Measurements from ENCODE around the gene DAGLB.

DAGLB gene

DNA sequence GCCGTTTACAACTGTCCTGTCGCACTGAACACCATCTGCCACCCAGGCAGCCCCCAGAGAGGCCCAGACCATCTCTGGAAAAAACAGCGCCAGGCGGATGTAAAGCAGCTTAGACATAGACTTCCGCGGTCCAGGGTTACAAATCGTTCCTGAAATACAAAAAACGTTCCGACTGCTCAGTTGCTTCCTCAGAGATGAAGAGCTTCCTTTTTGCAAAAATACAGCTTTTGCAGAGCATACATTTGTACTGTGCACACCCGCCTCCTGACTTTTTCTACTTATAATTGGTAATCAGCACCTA lies 11.4 kb downstream of the DAGLB start:
- Mint-ChIP-seq H3K4me3 (no peak overlapping the region), H3K36me3 (ENCODE audit: insufficient read depth) (peaks cover 25% of the 10 kb centered on the region), H3K9me3 (no peaks in the 10 kb centered on the region), H3K4me1 (peaks cover 17% of the 10 kb centered on the region), H3K27me3 (no peaks in the 10 kb centered on the region), H3K27ac (ENCODE audit: low read depth) (no peak overlapping the region)
- DNase-seq (ENCODE audit: low spot score in 2 of 2) (no peak), ATAC-seq (replicated peaks; ENCODE audit: extremely low read depth, poor library complexity, severe bottlenecking) (no peak)

DNA sequence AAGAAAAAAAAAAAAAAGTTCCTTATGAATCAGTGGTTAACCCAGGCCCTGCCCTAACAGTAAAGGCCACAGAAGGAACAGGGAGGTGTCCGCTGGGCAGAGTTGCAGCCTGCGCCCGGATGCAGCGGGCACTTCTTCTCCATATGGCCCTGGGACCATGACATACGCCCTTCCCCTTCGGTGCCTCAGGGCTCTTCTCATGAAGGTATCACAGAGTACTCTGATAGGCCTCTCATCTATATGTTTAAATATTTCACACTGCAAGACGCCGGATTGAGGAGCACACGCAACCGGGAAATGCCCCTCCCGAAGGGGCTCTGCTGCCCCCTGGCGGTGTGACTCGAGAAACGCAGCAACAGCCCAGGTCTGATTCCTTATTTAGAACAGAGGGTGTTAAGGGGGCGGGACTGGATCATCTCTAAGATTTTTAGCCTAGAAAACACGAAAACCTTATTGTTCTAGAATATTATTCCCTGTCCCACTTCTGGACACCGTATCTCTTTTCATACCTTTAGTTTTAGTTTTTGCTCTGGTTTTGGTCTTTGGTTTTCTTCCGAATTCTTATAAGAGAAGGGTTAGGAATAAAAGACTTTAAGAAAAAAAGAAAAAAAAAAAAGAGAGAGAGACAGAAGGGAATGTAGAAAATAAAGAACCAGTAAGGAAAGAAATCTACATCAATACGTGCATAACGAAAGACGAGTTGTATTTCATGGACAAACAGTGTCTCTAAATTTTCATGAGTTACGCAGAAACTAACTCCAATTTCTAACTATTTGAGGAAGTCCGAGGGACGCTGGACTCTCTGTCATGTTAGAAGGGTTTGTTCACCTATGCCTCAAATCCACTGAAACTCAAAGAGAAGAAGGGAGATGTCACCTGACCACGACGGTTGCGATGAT lies 12.0 kb downstream of the DAGLB start:
- DNase-seq (ENCODE audit: low spot score in 2 of 2) (peak; percentile 76 to 85), ATAC-seq (replicated peaks; ENCODE audit: extremely low read depth, poor library complexity, severe bottlenecking) (peak; percentile 88)
- peaks cover 25% of the 10 kb centered on the region for H3K36me3 Mint-ChIP-seq (ENCODE audit: insufficient read depth)
- no peaks in the 10 kb centered on the region for H3K9me3 Mint-ChIP-seq
- H3K4me3 Mint-ChIP-seq, result peak overlapping the region; percentile 25
- peaks cover 17% of the 10 kb centered on the region for H3K4me1 Mint-ChIP-seq
- H3K27me3 Mint-ChIP-seq, result no peaks in the 10 kb centered on the region
- no peak overlapping the region for H3K27ac Mint-ChIP-seq (ENCODE audit: low read depth)

DNA sequence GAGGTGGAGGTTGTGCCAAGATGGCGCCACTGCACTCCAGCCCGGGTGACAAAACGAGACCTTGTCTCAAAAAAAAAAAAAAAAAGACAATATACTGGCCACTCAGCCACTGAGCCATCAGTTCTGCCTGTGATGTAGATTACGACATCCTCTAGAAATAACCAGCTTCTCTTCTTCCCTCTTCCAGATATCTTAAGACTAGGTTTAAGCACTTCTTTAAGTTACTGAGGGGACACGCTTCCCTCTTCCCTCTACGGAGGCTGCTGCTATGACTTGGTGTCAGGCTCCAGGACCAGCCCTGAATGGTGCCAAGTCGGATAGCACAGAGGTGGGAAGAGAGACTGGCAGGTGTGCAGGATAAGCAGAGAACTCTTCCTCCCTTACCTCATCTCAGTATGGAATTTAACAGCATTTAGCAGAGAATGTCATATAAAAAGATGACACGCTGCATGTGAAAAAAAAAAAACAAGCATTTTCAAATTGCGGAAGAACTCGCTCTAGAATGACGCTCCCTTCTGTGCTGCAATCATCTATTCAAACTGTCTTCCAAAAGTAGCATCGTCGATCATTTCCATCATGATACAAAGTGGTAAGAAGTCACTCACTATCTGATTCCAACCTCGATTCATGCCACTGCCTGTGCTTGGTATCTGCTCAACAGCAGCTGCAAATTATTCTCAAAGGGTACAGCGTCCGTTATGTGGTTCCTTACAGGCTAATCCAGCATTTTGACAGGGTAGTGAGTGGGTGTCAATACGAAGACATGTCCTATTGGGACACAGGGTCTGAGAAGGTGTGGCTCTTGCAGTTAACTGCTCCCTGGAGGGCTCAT lies 13.8 kb downstream of the DAGLB start:
- H3K4me3 Mint-ChIP-seq, result no peak overlapping the region
- peak overlapping the region; percentile 35 for H3K27ac Mint-ChIP-seq (ENCODE audit: low read depth)
- no peaks in the 10 kb centered on the region for H3K9me3 Mint-ChIP-seq
- H3K4me1 Mint-ChIP-seq, result peaks cover 17% of the 10 kb centered on the region
- no peaks in the 10 kb centered on the region for H3K27me3 Mint-ChIP-seq
- ATAC-seq (replicated peaks; ENCODE audit: extremely low read depth, poor library complexity, severe bottlenecking) (no peak), DNase-seq (ENCODE audit: low spot score in 2 of 2) (no peak)
- peaks cover 19% of the 10 kb centered on the region for H3K36me3 Mint-ChIP-seq (ENCODE audit: insufficient read depth)

DNA sequence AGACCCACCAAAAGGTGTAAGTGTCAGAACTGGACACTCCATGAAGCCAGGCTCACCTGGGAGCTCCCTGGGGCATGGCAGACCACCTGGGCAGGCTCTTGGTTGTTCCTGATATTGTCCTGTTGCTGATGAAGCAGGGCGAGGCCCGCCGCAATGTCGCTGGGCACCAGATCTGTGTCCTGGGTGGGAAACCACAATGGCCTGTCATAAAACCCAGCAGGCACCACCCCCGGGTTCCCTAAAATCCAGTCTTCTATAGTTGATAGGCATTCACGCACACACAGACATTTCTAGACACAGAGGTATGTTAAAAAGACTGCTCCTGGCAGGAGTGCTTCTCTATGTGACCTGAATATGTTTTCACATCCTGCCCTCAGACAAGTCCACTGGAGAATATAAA lies 15.0 kb downstream of the DAGLB start:
- Mint-ChIP-seq H3K9me3 (no peaks in the 10 kb centered on the region), H3K4me3 (no peak overlapping the region), H3K36me3 (ENCODE audit: insufficient read depth) (peaks cover 23% of the 10 kb centered on the region), H3K27me3 (no peaks in the 10 kb centered on the region), H3K4me1 (peaks cover 17% of the 10 kb centered on the region), H3K27ac (ENCODE audit: low read depth) (no peak overlapping the region)
- no peak for ATAC-seq (replicated peaks; ENCODE audit: extremely low read depth, poor library complexity, severe bottlenecking)
- DNase-seq (ENCODE audit: low spot score in 2 of 2), result no peak

DNA sequence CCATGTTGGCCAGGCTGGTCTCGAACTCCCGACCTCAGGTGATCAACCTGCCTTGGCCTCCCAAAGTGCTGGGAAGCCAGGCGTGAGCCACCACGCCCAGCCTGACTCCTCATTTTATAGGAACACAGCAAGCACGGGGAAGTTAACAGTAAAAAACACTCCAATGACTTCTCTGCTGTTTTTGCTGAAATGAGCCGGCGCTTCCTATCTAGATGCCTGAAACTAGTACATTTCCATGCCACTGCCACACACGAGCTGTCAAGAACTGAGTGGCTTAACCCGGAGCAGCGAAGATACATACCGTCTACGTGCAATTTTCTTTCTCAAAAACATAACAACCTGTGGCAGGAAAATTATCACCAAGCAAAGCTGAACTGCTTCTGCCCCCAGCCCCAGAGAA lies 16.8 kb downstream of the DAGLB start:
- no peak for DNase-seq (ENCODE audit: low spot score in 2 of 2)
- Mint-ChIP-seq H3K36me3 (ENCODE audit: insufficient read depth) (peaks cover 28% of the 10 kb centered on the region), H3K27me3 (no peaks in the 10 kb centered on the region), H3K4me1 (peaks cover 12% of the 10 kb centered on the region), H3K9me3 (no peaks in the 10 kb centered on the region), H3K27ac (ENCODE audit: low read depth) (no peak overlapping the region), H3K4me3 (no peak overlapping the region)
- no peak for ATAC-seq (replicated peaks; ENCODE audit: extremely low read depth, poor library complexity, severe bottlenecking)

DNA sequence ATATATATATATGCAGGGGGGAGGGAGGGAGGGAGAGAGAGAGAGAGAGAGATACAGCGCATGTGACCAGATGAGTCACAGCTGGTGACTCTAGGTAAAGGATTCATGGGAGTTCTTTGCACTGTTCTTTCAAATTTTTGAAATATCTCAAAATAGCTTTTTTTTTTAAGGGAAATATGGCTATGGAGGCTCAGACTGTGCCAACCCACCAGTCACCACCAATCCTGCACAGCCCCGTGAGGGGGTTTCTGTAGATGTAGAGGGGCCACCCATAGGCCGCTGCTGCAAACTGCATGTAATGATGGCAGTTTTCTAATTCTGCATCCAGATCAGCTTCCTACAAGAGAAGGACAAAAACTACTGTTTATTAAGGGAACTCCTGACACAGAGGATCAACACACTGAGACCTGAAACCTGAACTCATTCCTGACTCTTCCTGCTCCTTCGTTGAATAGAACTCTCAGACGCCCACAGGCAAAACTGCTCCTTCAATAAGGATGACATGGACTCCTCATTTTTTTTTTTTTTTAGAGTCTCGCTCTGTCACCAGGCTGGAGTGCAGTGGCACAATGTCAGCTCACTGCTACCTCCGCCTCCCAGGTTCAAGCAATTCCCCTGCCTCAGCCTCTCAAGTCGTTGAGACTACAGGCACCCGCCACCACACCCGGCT lies 17.3 kb downstream of the DAGLB start:
- no peak overlapping the region for H3K4me3 Mint-ChIP-seq

DNA sequence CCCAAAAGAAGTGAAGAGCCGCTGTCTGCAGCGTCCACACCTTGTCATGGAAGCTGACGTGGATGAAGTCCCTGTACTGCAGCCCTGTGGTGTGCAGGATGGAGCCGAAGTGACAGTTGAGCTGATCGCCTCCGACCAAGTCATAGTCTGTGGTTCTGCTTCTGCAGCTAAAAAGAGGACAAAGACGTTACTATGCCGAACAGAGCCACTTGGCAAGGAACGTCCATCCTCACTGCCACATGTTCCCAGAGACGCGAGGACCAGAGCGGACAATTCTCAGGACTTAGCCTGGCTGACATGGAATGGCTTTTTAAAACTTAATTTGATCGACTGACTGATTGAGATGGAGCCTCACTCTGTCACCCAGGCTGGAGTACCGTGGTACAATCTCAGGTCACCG lies 21.8 kb downstream of the DAGLB start:
- ATAC-seq (replicated peaks; ENCODE audit: extremely low read depth, poor library complexity, severe bottlenecking) (no peak), DNase-seq (ENCODE audit: low spot score in 2 of 2) (no peak)
- Mint-ChIP-seq H3K27me3 (no peaks in the 10 kb centered on the region), H3K27ac (ENCODE audit: low read depth) (no peak overlapping the region), H3K36me3 (ENCODE audit: insufficient read depth) (peaks cover 20% of the 10 kb centered on the region), H3K4me3 (no peak overlapping the region), H3K9me3 (no peaks in the 10 kb centered on the region), H3K4me1 (no peaks in the 10 kb centered on the region)

More for the DNA sequence above, 17.3 kb downstream of the DAGLB start:
- Mint-ChIP-seq H3K9me3 (no peaks in the 10 kb centered on the region), H3K36me3 (ENCODE audit: insufficient read depth) (peaks cover 26% of the 10 kb centered on the region), H3K27me3 (no peaks in the 10 kb centered on the region), H3K4me1 (peaks cover 7% of the 10 kb centered on the region), H3K27ac (ENCODE audit: low read depth) (no peak overlapping the region)
- no peak for DNase-seq (ENCODE audit: low spot score in 2 of 2)
- no peak for ATAC-seq (replicated peaks; ENCODE audit: extremely low read depth, poor library complexity, severe bottlenecking)

DNA sequence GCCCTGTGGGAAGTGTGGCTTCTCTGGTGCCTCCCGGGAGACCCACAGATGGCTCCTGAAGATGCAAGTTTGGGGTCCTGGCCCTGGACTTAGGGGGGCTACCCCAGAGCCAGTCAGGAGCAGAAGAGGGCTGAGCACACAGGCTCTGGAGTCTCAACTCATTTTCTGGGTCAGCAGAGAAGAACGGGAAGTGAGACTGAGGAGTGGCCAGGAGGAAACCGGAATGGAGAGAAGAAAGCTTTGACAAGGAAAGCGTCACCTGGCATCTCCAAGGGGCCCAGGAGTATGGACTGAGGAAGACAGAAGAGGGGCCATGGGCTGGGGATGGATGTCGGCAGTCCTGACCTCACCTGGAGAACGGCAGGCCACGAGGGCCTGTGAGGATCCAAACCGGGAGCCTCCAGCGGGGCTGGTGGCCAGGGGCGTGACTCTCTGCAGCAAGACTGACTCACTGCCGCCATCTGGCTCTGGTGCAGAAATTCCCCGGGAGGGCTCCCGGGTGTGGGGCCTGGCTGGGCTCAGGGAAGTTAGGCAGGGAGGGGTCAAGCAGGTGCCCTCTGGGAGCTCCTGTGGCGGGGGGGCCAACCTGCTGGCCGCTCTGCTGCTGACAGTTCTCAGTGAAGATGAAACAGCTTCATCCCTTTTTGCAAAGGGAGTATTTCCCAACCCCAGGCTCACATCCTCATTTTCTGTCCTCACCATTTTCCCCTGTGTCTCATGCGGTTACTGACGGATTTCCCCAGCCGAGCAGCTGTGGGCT lies 23.6 kb downstream of the DAGLB start:
- H3K9me3 Mint-ChIP-seq, result no peaks in the 10 kb centered on the region
- H3K36me3 Mint-ChIP-seq (ENCODE audit: insufficient read depth), result peaks cover 20% of the 10 kb centered on the region
- ATAC-seq (replicated peaks; ENCODE audit: extremely low read depth, poor library complexity, severe bottlenecking) (peak; percentile 19), DNase-seq (ENCODE audit: low spot score in 2 of 2) (no peak)
- no peaks in the 10 kb centered on the region for H3K4me1 Mint-ChIP-seq
- H3K27ac Mint-ChIP-seq (ENCODE audit: low read depth), result no peak overlapping the region
- H3K4me3 Mint-ChIP-seq, result no peak overlapping the region
- no peaks in the 10 kb centered on the region for H3K27me3 Mint-ChIP-seq

DNA sequence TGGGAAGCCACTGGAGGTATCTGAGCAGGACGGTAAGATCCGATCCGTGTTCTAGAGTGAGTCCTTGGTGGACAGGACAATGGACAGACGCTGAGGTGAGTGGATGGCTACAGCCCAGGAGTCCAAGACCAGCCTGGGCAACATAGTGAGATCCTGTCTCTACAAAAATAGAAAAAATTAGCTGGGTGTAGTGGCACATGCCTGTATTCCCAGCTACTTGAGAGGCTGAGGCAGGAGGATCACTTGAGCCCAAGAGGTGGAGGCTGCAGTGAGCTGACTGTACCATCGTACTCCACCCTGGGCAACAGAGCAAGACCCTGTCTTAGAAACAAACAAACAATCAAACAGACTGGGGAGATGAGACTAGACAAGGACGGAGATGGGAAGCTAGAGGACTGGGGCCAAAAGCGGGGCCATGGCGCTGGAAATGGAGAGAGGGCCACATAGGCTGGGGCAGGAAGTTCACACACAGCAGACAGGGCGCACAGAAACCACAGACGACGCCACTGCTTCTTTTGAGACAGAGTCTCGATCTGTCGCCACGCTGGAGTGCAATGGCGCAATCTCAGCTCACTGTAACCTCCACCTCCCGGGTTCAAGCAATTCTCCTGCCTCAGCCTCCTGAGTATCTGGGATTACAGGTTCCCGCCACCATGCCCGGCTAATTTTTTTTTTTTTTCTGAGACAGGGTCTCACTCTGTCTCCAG lies 24.7 kb downstream of the DAGLB start:
- H3K9me3 Mint-ChIP-seq, result no peaks in the 10 kb centered on the region
- ATAC-seq (replicated peaks; ENCODE audit: extremely low read depth, poor library complexity, severe bottlenecking) (no peak), DNase-seq (ENCODE audit: low spot score in 2 of 2) (no peak)
- no peaks in the 10 kb centered on the region for H3K4me1 Mint-ChIP-seq
- no peak overlapping the region for H3K4me3 Mint-ChIP-seq
- H3K27ac Mint-ChIP-seq (ENCODE audit: low read depth), result no peak overlapping the region
- peaks cover 18% of the 10 kb centered on the region for H3K36me3 Mint-ChIP-seq (ENCODE audit: insufficient read depth)
- no peaks in the 10 kb centered on the region for H3K27me3 Mint-ChIP-seq

DNA sequence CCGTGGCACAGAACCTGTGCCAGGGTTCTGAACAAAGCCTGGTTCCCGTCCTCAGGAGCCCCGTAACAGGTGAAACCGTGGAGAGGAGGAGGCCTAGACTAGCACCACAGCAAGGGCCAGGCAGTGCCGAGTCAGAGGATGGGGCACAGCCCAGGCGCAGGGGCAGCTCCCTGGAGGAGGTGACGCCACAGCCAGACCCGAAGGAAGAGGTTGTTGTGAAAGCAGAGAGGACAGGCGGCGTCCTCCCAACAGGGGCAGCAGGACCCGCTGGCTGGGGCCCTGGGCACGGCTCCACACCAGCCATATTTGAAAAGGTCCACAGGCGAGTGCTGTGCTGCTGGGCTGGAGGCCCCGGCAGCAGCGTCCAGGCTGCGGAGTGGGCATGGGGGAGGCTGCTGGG lies 25.7 kb downstream of the DAGLB start:
- H3K9me3 Mint-ChIP-seq, result no peaks in the 10 kb centered on the region
- ATAC-seq (replicated peaks; ENCODE audit: extremely low read depth, poor library complexity, severe bottlenecking) (no peak), DNase-seq (ENCODE audit: low spot score in 2 of 2) (no peak)
- no peak overlapping the region for H3K27ac Mint-ChIP-seq (ENCODE audit: low read depth)
- no peak overlapping the region for H3K4me3 Mint-ChIP-seq
- peaks cover 15% of the 10 kb centered on the region for H3K36me3 Mint-ChIP-seq (ENCODE audit: insufficient read depth)
- no peaks in the 10 kb centered on the region for H3K27me3 Mint-ChIP-seq
- no peaks in the 10 kb centered on the region for H3K4me1 Mint-ChIP-seq

DNA sequence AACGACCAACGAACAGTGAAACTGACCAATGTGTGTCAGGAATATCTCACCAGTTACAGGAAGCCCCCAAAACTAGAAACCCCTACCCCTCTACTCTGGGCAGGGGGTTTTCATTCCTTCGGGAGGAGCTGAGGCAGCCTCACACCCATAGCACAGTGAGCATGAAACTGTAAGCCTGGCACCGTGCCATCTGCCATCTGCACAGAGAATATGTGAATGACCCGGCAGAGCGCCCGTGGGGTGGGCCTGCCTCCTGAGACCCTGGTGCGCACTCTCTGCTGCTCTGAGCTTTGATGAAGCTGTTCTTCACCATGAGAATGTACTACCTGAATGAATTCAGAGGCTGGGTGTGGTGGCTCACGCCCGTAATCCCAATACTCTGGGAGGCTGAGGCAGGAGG lies 27.1 kb downstream of the DAGLB start:
- no peak for ATAC-seq (replicated peaks; ENCODE audit: extremely low read depth, poor library complexity, severe bottlenecking)
- Mint-ChIP-seq H3K9me3 (no peaks in the 10 kb centered on the region), H3K27ac (ENCODE audit: low read depth) (no peak overlapping the region), H3K36me3 (ENCODE audit: insufficient read depth) (peaks cover 23% of the 10 kb centered on the region), H3K4me1 (no peaks in the 10 kb centered on the region), H3K4me3 (no peak overlapping the region), H3K27me3 (no peaks in the 10 kb centered on the region)
- no peak for DNase-seq (ENCODE audit: low spot score in 2 of 2)

DNA sequence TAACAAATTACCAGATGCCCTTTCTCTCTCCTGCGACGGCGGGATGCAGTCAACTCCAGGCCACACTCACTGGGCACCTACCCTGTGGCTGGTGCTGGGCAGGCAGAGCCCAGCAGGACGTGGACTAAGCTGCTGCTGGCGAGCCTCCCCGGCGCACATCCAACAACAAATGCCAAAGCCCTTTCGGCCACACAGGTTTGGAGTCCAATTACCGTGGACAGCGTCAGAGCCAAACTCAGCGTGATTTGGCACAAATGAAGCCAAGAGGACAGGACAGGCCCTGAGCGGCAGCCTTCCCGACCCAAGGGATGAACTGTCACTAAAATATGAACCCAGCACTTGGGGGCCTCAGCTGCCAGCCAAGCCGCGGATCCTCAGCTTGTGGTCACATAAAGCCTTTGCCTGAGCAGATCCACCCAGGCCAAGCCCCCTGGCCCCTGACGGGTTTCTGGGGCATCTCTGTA lies 28.4 kb downstream of the DAGLB start:
- H3K9me3 Mint-ChIP-seq, result no peaks in the 10 kb centered on the region

More for the DNA sequence above, 28.4 kb downstream of the DAGLB start:
- Mint-ChIP-seq H3K27me3 (no peaks in the 10 kb centered on the region), H3K27ac (ENCODE audit: low read depth) (no peak overlapping the region), H3K4me3 (no peak overlapping the region), H3K36me3 (ENCODE audit: insufficient read depth) (peaks cover 28% of the 10 kb centered on the region), H3K4me1 (no peaks in the 10 kb centered on the region)
- no peak for DNase-seq (ENCODE audit: low spot score in 2 of 2)
- no peak for ATAC-seq (replicated peaks; ENCODE audit: extremely low read depth, poor library complexity, severe bottlenecking)
